Measurements from ENCODE around the gene RUFY2. TPM values are rescaled to one million over a fixed set of nuclear protein-coding genes. Genes with fewer than 3 reads are reported as not detected.

RUFY2 gene, protein sequence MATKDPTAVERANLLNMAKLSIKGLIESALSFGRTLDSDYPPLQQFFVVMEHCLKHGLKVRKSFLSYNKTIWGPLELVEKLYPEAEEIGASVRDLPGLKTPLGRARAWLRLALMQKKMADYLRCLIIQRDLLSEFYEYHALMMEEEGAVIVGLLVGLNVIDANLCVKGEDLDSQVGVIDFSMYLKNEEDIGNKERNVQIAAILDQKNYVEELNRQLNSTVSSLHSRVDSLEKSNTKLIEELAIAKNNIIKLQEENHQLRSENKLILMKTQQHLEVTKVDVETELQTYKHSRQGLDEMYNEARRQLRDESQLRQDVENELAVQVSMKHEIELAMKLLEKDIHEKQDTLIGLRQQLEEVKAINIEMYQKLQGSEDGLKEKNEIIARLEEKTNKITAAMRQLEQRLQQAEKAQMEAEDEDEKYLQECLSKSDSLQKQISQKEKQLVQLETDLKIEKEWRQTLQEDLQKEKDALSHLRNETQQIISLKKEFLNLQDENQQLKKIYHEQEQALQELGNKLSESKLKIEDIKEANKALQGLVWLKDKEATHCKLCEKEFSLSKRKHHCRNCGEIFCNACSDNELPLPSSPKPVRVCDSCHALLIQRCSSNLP
- 7.3 to 9.9 TPM (median 8.9 TPM) in 5 replicates for total RNA-seq (2022; extraction: Qiagen RNA extraction; ENCODE audit: low read depth)

DNA sequence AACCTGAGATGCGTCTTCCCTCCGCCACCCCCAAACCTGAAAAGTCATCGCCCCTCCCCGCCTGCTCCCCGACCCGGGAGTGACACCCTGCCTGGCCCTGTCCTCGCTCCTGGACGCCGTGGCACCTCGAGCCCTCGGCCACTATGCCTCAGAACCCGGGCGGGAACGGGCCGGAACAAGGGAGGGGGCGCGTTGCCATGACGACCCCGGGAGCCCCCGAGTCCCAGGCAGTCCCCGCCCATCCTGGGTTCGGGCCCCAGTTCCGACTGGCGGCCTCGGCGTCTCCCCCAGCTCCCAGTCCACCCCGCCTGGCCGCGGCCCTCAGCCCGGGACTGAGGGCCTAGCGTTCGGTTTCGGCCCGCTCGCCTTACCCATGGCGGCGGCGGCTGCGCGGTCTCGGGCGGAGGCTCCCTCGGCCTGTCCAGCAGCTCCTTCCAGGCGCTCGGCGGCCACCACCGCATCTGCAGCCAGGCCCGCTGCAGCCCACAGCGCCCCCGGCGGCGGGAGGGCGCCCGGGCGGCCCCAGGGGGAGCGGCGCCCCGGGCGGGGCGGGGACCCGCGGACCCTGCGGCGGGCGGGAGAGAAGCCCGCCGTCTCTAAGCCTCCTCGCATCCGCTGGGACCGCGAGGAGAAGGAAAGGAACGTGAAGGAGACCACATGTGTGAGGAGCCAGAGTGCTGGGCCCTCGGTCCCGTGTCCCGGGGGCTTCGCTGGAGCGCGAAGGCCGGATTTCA, at the start of gene RUFY2:
TSS of gene RUFY2 (minus strand) at position 463 of the 734 bp plus-strand sequence. CDS start at position 375, 88 bp downstream.

DNA sequence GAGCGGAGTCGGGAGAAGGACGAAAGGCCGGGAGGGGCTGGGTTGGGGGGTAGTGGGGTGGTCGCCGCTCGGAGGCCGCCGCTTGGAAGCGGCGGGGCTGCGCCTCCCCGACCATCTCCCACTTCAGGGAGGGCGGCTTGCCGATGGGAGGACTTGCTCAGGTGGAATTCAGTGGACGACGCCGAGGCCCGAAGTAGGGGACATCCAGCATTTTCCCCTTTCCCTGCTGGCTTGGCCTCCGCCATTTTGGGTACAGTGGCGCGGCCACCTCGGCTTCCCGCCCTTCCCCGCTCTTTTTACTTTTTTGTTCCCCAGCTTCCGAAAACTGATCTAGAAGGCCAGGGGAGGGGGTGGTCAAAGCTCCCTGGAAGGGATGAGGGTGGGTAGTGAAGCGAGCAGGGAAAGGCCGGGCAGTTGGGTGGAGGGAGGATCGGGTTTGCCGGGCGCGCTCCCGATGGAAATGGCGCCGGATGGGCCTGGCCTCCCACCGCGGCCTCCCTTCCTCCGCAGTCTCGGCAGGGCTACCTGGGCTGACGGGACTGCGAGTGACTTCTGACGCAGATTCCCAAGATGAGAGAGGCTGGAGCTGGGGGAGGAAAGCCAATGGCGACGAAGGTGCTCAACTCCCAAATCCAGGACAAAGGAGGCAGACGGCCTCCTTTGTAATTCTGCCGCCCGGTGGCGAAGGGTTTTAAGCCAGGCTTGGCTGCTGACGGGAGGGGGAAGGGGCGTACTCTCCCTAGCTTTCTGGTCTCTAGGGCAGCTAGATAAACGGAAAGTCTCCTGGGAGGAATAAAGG, 74.6 kb downstream of the RUFY2 start, which contains the start of gene PBLD:
TSS of gene PBLD (minus strand) at position 670 of the 799 bp plus-strand sequence. CDS start 26,084 bp downstream, outside the sequence.

DNA sequence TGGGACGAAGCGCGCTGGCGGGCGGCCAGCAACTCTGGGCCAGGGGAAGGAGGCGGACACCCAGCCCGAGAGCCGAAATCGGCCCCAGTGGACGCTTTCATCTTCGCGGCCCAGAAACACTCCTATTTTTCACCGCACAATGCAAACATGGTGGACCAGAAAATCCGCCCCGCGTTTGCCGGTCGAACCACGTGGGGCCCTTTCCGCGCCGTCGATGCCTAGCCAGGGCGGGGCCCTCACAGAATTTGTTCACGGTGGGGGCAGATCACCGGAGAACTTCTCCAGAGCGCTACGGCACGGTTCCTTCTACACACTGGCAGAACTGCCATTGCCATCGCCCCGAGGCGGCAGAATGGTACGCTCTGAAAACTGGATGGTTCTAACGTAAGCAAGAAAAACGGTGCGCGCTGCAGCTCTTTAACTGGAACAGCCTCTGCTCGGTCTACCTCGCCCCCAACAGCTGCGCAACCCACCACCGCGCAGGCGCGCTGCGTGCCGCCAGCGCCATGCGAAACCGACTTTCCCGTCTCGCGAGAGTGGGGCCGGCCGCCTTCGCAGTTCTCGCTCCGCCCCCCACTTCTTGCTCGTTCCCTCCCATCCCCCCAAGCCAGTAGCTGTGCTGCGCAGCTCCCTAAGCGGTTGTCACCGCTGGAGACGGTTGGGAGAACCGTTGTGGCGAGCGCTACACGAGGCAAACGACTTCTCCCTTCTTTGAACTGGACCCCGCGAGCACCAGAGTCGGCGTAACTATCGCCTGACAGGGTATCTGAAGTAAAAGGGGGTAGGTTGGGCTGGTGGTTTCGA, 75.4 kb downstream of the RUFY2 start, which contains the start of gene HNRNPH3:
TSS of gene HNRNPH3 (plus strand) at position 610 of the 804 bp plus-strand sequence. CDS start 5,158 bp downstream, outside the sequence.

Other genes starting within 250 kb of the RUFY2 start
- 0.19 to 0.44 TPM (median 0.26 TPM) in 5 replicates for gene ATOH7, start 175.2 kb downstream of the RUFY2 start, total RNA-seq (2022; extraction: Qiagen RNA extraction; ENCODE audit: low read depth)
- gene HNRNPH3, start 75.2 kb downstream of the RUFY2 start, total RNA-seq (2022; extraction: Qiagen RNA extraction; ENCODE audit: low read depth), result 200 to 240 TPM (median 202 TPM) in 5 replicates
- 3.1 to 5.0 TPM (median 3.4 TPM) in 5 replicates for gene PBLD, start 74.3 kb downstream of the RUFY2 start, total RNA-seq (2022; extraction: Qiagen RNA extraction; ENCODE audit: low read depth)
- 8.7 to 12.6 TPM (median 11.8 TPM) in 5 replicates for gene DNA2, start 64.7 kb upstream of the RUFY2 start, total RNA-seq (2022; extraction: Qiagen RNA extraction; ENCODE audit: low read depth)
- gene SLC25A16, start 120.2 kb upstream of the RUFY2 start, total RNA-seq (2022; extraction: Qiagen RNA extraction; ENCODE audit: low read depth), result 11.1 to 14.9 TPM (median 12.7 TPM) in 5 replicates
- 0.30 to 0.64 TPM (median 0.57 TPM) in 5 replicates for gene TET1, start 153.1 kb upstream of the RUFY2 start, total RNA-seq (2022; extraction: Qiagen RNA extraction; ENCODE audit: low read depth)

All from A549 treated with DMSO at 1 μM for 4 hours (cell line).